ENCODE measurements around the gene POLR2M.

DNA sequence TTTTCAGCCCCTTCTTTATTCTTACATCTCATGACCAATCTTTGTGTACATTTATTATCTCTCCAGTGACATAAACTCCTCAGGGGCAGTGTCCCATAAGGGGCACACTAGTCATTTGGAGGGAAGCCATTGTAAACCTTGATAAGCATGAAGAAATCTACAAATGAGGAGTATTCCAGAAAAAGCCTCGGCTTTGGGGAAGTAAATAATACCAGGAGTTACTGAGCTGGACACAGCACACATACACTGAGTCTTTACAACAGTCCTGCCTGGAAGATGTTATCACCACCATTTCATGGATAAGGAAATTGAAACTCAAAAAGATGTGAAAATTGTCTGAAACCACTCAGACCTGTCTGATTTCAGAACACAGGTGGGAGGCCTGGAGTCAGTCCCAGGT is 15.4 kb upstream of the POLR2M start:
- TF ChIP-seq, protein P1, sequence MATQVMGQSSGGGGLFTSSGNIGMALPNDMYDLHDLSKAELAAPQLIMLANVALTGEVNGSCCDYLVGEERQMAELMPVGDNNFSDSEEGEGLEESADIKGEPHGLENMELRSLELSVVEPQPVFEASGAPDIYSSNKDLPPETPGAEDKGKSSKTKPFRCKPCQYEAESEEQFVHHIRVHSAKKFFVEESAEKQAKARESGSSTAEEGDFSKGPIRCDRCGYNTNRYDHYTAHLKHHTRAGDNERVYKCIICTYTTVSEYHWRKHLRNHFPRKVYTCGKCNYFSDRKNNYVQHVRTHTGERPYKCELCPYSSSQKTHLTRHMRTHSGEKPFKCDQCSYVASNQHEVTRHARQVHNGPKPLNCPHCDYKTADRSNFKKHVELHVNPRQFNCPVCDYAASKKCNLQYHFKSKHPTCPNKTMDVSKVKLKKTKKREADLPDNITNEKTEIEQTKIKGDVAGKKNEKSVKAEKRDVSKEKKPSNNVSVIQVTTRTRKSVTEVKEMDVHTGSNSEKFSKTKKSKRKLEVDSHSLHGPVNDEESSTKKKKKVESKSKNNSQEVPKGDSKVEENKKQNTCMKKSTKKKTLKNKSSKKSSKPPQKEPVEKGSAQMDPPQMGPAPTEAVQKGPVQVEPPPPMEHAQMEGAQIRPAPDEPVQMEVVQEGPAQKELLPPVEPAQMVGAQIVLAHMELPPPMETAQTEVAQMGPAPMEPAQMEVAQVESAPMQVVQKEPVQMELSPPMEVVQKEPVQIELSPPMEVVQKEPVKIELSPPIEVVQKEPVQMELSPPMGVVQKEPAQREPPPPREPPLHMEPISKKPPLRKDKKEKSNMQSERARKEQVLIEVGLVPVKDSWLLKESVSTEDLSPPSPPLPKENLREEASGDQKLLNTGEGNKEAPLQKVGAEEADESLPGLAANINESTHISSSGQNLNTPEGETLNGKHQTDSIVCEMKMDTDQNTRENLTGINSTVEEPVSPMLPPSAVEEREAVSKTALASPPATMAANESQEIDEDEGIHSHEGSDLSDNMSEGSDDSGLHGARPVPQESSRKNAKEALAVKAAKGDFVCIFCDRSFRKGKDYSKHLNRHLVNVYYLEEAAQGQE (IDR thresholded peaks at IDR 0.05; ENCODE audit: insufficient read depth in 1 of 2, low read depth in 2 of 2, low read length in 2 of 2), result no peak
- TF ChIP-seq POLR2AphosphoS5 (IDR thresholded peaks at IDR 0.05; ENCODE audit: low read depth, low read length), result no peak
- no peak for TF ChIP-seq SIN3A (IDR thresholded peaks at IDR 0.05; ENCODE audit: borderline replicate concordance, insufficient read depth, low read length)
- TF ChIP-seq TAF1 (IDR thresholded peaks at IDR 0.05; ENCODE audit: borderline replicate concordance, insufficient read depth, low read length), result no peak
- TF ChIP-seq FOXP2 (optimal IDR thresholded peaks at IDR 0.05; ENCODE audit: borderline replicate concordance, extremely low read depth, extremely low read length, insufficient read depth), result no peak

All from PFSK-1 (cell line).